GM18951 (cell line): ENCODE data around the gene EXOG.

Experiments
- POLR2A ChIP-seq: IDR thresholded peaks from 4 replicates; pipeline ENCODE4 v1.6.1; 2011; ENCODE audit warnings: mild to moderate bottlenecking; ENCODE audit not compliant: insufficient read length, insufficient read depth; ENCODE audit errors: extremely low read depth
- in situ Hi-C: fragments of 300-500 bp; cut with MboI; formaldehyde crosslinking; loops from one replicate; pipeline ENCODE4 v1.12.0; 2022; ENCODE audit warnings: low sequenced_read_pairs, mixed read lengths, inconsistent platforms; ENCODE audit not compliant: unreplicated experiment

Gene EXOG

GRCh38 chr3:38459499-38460048, 36.6 kb upstream of the EXOG start:
- TF ChIP-seq POLR2A = no peak
- in situ Hi-C loops = loop anchor here (10.0 kb wide), 1 partner anchor 335 kb away; no protein-coding TSS in a partner anchor

GRCh38 chr3:38460377-38461270, 35.5 kb upstream of the EXOG start:
- no peak for TF ChIP-seq POLR2A
- in situ Hi-C loops = loop anchor here (10.0 kb wide), 1 partner anchor 336 kb away; no protein-coding TSS in a partner anchor

GRCh38 chr3:38465588-38466154, 30.5 kb upstream of the EXOG start:
- TF ChIP-seq POLR2A = no peak
- in situ Hi-C loops = loop anchor here (10.0 kb wide), 1 partner anchor 341 kb away; no protein-coding TSS in a partner anchor

GRCh38 chr3:38468765-38469164, 27.4 kb upstream of the EXOG start:
- in situ Hi-C loops = loop anchor here (10.0 kb wide), 1 partner anchor 344 kb away; no protein-coding TSS in a partner anchor
- no peak for TF ChIP-seq POLR2A

- TF ChIP-seq POLR2A = no peak
- in situ Hi-C loops = loop anchor here (10.0 kb wide), 1 partner anchor 345 kb away; no protein-coding TSS in a partner anchor
Observed at GRCh38 chr3:38469852-38470251, 26.3 kb upstream of the EXOG start.

GRCh38 chr3:38471260-38471857, 24.8 kb upstream of the EXOG start:
- in situ Hi-C loops = no loop called here
- TF ChIP-seq POLR2A = no peak

DNA sequence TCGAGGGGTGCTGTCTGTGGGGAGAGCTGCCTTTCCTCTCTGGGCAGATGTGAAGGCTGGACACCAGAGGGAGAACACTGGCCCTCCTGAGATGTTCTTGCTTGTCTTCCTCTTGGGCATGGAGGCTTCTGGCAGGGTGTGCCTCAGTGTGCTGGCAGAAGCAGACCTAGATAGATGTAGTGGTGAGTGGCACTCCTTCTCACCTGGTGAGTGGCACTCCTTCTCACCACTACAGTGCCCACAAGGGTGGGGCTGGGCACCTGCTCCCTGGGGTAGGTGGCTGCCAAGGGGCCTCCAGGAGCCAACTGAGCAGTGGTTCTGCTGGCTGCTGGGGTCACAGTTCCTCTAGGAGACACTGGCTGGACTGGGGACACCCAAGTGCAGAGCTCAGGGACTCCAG, 23.8 kb upstream of the EXOG start:
- in situ Hi-C loops = no loop called here
- TF ChIP-seq POLR2A = no peak

DNA sequence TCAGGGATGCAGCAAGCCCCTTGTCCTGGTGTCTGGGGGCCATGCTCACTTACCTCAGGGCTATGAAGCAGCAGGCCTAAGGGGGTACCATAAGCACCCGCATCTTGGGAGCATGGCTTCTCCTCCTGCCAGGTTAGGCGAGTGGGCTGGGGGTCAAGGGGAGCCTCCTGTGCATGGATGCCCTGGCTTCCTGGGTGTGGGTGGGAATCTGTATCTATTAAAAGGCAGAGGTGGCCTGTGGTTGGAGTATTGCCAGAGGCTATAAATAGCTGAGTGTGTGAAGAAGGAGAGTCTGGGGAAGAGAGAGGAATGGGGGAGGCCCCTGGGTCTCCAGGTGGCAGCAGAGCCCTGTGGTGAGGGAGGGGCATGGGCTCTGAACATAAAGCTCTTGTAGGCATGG, 22.9 kb upstream of the EXOG start:
- no peak for TF ChIP-seq POLR2A
- in situ Hi-C loops = no loop called here

DNA sequence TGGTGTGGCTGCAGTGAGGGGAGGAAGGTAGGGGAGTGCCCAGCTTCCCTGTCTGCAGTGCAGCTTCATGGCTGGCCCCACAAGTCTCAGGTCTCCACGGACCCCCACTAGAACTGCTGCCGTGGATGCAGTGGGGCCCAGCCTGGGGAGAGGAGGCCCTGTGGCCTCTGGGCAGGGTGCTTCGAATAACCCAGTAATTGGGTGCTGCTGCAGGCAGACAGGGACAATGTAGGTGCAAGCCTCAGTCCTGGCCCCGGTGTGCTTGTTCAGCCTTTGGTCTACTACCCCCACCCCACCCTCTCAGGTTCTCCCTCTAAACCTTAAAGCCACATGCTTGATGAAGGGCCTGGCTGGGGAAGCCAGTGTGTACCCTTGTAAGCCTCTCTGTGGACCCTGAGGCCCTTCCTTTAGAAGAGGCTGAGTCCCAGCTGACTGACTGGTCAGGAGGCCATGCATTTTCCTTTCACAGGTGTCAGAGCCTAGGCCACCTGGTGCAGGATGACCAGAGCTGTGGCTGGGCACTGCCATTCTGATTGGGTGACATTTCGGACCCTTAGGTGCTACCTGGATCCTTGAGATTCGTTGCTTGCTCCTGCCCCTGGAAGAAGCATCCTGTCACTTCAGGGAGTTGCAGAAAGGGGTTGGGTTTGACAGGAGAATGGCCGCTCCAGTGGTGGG, 21.1 kb upstream of the EXOG start:
- TF ChIP-seq POLR2A = no peak
- in situ Hi-C loops = no loop called here

DNA sequence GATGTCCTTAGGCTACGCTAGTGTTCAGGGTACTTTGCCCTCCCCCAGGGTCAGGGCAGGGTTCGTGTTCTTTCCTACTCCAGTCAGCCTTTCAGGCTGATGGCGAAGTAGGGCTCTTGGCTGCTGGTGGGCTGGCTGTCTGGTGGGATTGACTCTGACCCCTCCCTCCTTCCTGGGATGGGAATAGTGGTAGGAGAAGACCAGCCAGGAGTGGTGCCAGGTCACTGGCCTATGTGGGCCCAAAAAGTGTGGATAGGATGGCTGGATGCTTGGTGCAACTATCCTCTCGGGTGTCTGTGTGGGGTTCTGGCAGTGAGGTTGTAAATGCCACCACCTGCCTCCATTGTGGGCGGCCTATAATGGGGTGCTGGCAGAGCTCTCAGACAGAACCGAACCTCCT, 20.4 kb upstream of the EXOG start:
- in situ Hi-C loops = no loop called here
- no peak for TF ChIP-seq POLR2A

GRCh38 chr3:38476157-38476756, 19.9 kb upstream of the EXOG start:
- no peak for TF ChIP-seq POLR2A
- in situ Hi-C loops = no loop called here

GRCh38 chr3:38477057-38477820, 18.9 kb upstream of the EXOG start:
- TF ChIP-seq POLR2A = no peak
- in situ Hi-C loops = no loop called here
